ENCODE data around the gene SWSAP1.
"Not testable (repeated sequence)": the region's sequence is repeated elsewhere in the genome, so short reads cannot be mapped to it uniquely, and the experiment has no call there.

Gene SWSAP1

DNA sequence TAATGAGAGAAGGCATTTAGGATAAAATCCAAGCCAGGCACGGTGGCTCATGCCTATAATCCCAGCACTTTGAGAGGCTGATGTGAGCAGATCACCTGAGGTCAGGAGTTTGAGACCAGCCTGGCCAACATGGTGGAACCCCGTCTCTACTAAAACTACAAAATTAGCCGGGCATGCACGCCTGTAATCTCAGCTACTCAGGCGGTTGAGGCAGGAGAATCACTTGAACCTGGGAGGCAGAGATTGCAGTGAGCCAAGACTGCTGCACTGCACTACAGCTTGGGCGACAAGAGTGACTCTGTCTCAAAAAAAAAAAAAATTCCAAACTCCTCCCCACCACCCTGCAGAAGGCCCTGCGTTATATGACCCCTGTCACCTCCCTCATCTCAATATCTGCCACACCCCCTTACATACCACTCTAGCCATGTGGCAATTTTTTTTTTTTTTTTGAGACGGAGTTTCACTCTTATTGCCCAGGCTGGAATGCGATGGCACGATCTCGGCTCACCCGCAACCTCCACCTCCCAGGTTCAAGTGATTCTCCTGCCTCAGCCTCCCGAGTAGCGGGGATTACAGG, 4.9 kb downstream of the SWSAP1 start:
- DNase-seq: not testable (repeated sequence)

DNA sequence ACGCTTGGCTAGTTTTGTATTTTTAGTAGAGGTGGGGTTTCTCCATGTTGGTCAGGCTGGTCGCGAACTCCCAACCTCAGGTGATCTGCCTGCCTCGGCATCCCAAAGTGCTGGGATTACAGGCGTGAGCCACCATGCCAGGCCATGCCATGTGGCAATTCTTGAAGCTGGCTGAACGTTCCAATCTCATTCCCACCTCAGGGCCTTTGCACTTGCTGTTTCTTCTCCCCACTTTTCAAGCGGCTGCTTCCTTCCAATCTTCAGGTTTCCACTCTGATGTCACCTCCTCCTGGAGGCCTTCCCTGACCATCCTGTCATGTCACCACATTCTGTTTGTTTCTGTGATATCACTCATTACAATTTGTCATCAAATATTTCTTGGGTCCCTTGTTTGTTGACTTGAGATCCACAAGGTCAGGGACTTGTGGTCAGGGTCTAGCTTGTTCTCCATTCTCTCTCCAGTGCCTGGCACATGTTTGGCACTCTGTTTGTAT, 5.4 kb downstream of the SWSAP1 start:
- no peak for DNase-seq

DNA sequence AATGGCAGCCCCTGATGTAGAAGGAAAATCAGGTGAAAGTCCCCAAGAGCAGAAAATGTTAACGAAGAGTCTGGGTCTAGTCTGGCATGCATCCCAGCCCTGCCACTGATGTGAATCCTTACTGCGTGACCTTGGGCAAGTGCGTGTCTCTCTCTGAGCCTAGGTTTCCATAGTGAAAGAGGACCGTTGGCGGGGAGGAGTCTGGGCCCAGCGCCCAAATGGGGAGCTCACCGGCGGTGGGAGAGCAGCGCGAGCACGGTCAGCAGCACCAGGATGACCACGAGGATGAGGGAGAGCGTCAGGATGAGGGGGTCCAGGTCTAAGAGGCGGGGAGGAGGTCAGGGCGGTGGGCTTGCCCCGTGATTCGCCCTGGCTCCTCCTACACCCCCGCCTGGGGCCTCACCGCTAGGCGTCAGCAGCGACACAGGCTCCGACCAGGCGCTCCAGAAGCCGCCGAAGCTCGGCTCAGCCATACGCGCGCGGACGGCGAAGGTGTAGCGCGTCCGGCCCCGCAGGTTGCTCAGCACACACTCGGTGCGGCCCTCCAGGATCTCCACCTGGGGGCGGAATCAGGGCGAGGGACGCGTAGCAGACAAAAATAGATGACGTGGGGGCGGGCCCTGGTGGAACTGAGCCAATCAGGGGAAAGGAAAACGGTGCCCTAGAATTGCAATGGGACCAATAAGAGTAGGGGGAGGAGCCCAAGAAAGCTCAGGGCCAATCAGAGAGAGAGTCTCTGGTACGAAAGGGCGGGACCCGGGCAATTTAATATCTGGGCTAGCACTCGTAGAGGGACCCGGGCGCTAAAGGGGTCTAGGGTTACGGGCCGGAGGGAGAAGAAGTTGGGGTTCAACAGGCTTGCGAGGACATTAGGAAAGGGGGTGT, 6.4 kb downstream of the SWSAP1 start:
- DNase-seq: peak; percentile 98

DNA sequence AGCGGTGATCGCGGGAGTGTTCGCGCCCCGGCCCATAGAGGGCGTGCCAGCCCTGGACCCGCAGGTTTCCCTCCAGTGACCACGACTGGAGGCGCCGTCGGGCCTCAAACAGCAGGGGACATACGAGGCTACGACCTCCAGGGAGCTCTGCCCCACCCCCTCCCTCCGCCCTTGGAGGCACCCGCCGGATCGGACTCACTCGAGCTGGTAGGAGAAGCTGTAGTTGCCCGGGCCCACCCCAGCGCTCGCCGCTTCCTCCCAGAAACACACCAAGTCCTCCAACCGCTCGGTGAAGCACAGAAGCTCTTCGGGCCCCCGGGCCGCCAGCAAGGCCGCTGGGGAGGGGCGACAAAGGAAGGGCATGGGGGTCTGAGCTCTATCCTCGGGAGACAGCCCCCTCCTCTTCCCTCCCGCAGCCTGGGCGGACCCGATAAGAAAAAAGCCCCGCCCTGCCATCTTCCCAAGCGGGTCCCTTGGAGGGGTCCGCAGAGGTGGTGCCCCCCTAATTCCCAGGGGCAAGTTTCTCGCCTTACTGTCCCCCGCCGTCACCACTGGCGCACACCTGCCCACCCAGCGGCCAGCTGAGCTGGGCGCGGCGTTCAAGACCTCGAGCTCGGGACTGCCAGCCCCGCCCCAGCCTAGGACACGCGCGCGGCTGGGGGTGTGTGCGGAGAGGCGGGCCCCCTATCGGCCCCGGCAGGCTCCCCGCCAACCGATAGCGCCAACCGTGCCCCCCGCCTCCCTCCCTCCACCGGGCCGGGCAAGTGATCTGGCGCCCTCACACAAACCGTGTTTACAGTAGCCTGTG, 8.6 kb downstream of the SWSAP1 start:
- DNase-seq: peak; percentile 40

DNA sequence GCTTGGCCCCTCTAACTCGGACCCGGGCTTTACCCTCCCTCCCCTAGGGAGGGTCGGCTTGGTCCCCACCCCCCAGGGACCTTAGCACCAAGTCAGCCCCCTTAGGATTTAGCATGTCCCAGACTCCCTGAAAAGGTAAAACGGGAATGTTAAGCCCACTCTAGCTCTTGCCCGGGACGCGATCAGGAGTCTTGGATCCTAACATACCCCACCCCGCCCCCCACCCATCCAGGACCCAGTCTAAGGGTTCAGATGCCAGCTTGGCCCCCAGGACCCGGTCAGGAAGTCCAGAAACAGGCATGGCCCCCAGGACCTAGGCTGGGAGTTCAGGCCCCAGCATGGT, 9.2 kb downstream of the SWSAP1 start:
- no peak for DNase-seq

DNA sequence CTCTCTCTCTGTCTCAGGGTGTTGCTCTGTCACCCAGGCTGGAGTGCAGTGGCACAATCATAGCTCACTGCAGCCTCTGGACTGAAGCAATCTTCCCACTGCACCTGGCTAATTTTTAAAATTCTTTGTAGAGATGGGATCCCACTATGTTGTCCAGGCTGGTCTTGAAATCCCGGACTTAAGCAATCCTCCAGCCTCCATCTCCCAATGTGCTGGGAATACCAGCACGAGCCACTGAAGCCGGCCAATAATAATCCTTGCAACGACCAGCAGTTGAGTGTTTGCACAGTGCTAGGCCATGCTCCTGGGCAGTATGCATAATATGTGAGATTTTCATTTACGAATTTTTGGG, 10.3 kb downstream of the SWSAP1 start:
- DNase-seq: no peak

DNA sequence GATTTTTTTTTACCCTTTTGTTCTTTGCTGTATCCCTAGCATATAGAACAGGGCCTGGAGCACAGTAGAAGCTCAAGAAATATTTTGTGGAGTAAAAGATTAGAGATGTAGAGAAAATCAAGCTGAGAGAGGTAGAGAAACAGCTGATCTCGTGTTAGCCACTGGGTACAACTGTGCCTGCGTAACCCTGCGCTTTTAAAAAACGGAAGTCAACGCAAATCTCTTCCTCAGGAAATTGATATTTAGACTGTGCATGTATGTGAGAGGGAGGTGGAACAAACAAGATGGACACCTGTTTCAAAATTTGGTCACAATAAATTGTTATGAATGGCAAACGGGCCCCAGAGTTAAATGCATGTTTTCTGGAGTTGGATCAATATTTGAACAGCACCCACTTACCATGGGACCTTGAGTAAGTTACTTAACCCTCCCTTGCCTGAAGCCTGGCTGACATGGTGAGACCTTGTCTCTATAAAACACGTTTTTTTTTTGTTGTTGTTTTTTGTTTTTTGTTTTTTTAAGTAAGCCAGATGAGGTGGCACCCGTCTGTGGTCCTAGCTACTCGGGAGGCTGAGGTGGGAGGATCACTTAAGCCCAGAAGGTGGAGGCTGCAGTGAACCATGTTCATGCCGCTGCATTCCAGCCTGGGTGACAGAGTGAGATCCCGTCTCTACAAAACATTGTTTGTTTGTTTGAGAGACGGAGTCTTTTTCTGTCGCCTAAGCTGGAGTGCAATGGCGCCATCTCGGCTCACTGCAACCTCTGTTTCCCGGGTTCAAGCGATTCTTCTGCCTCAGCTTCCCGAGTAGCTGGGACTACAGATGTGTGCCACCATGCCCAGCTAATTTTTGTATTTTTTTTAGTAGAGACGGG, 12.9 kb downstream of the SWSAP1 start:
- DNase-seq: no peak

DNA sequence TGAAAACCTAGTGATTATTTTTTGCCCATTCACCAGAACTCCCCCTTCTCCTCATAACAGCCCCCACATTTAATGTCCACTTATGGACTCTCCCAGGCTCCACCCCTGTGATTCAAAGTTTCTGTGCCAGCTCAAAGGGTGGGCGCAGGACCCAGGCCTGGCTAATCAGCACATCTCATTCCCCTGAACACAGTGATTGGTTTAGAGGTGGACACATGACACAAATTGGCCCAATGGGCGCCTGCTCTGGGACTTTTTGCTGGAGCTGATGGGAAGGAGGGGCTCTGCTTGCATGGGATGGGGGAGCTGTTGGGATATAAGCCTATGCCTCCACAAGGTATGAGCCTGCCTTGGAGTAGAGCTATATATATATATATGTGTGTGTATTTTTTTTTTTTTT, 15.9 kb downstream of the SWSAP1 start:
- no peak for DNase-seq

DNA sequence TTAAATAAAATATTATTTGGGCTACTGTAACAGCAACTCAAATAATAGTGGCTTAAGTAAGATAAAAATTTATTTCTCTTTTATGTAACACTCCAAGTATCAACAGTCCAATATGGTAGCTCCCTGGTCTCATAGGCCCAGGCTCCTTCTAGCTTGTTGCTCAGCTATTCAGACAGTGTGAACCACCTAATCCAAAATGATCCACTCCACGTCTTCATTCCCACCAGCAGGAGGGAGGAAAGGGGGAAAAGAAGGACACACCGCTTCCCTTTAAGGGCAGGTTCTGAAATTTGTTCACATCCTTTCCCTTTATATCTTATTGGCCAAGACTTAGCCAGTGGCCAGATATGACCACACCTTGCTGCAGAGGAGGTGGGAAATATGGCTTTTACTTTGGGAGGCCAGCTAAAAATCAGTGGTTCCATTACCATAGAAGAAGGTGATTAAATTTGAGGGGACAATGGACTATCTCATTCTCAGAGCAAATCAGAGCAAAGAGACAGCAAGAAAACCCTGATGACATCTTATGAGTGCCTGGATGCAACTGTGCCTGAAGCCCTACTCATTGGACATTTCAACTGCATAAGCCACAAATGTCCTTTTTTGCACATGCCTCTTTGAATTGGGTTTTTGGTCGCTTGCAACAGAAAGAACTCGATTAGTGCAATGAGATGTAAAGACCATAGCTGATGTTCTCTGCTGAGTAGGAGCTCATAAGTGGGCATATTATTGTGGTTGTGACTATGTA, 16.6 kb downstream of the SWSAP1 start:
- no peak for DNase-seq

DNA sequence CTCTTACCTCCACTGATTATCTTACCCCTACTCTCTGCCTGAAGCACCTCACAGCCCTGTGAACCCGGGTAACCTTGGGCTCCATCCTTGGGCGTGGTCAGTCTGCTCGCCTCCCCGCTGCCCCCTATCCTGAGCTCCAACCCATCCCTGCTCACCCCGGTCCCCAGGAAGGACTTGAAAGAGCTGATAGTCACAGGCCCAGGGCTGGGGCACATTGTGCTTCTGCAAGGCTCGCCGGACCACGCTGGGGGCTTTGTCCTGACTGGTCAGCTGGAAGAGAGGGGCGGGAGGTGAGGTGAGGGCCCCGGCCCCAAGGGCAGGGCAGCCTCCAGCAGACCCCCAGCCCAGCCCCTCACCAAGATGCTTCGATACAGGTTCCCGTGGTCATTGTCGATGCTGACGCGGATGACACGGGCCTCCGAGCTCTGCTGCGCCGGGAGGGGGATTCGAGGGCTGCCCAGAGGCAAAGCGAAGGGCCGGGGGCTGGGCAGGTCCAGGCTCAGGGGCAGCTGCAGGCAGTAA, 22.7 kb downstream of the SWSAP1 start:
- DNase-seq: no peak

DNA sequence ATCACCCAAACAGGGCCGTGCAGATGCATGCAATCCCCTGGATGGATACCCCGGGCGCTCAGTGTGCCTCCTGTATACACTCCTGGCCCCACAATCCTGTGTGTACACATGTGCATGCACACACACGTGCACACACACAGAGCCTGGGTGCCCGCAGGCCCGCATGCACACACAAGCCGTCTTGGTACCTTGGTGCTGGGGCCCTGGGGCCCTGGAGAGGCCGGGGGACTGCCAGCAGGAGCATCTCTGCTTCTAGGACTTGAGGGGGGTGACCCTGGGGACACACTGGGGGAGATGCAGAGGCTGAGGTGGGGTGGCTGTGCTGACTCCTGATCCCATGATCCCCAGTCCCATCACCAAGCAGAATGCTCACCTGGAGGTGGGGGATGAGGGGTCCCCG, 25.2 kb downstream of the SWSAP1 start:
- DNase-seq: no peak

DNA sequence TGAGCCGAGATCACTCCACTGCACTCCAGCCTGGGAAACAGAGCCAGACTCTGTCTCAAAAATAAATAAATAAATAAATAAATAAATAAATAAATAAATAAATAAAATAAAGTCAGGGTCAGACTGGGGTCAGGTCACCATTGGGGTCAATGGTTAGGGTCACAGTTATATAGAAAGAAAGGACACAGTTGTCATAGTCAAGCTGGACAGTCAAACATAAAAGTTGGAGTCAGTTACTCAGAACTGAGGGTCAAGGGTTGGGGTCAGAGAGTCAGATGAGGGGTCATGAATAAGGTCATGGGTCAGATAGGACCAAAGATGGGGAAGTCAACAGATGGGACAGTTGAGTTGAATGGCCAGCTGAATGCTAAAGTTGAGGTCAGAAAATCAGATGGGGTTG, 26.3 kb downstream of the SWSAP1 start:
- DNase-seq: no peak

DNA sequence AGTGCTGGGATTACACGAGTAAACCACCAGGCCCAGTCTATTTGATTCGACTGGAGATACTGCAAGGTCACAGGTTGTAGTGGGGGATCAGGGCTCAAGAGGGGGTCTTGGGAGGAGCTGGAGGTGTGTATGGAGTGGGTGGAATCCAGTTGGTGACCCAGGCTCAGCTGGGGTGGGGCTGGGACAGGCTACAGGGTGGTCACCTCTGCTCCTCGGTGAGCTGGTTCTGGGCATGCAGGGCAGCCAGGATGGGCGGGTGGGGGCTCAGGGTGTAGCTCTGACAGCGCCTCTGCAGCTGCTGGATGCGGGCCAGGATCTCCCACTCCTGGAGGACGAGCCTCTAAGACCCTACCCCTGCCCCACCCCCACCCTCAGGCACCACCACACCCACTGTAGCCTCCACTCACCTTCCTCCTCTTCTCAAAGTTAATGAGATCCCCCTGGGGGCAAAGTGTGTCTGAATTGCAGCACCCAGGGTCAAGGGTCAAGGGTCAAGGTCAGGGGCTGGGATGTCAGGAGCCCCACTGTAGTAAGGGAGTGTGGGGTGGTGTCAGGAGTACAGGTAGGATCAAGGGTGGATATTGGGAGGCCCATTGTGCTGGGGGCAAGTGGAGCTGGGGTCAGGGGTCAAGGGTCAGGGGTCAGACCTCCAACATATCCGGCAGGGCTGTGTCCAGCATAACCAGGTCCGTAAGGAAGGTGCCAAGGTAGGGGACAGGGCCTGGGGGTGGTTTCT, 27.5 kb downstream of the SWSAP1 start:
- no peak for DNase-seq

DNA sequence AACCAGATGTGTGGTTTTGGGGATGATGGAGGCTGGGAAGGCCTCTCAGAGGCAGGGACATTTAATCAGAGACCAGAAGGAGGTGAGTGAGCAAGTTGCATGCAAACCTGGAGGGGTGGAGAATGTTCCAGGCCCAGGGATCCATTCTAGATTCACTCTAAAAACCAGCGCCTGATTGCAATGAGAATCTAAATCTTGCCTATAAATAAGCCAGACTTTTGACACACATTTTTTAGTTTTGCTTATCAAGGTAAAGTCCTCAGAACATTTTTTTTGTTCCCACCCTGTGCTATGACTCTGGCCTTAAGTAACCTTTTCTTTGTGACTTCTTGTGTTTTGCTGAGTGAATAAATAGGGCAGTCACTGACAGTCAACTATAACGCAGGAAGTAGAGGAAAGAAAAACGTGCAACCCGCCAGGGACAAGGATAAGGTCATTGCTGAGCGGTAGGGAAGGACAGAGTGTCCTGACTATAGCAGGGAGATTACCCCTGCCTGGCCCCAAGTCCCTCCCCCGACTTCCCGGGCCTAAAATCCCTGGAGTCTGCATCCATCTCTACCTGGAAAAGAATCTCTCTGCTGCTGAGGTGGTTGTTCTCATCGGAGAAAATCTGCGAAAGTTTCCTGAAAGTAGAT, 30.2 kb downstream of the SWSAP1 start:
- no peak for DNase-seq

DNA sequence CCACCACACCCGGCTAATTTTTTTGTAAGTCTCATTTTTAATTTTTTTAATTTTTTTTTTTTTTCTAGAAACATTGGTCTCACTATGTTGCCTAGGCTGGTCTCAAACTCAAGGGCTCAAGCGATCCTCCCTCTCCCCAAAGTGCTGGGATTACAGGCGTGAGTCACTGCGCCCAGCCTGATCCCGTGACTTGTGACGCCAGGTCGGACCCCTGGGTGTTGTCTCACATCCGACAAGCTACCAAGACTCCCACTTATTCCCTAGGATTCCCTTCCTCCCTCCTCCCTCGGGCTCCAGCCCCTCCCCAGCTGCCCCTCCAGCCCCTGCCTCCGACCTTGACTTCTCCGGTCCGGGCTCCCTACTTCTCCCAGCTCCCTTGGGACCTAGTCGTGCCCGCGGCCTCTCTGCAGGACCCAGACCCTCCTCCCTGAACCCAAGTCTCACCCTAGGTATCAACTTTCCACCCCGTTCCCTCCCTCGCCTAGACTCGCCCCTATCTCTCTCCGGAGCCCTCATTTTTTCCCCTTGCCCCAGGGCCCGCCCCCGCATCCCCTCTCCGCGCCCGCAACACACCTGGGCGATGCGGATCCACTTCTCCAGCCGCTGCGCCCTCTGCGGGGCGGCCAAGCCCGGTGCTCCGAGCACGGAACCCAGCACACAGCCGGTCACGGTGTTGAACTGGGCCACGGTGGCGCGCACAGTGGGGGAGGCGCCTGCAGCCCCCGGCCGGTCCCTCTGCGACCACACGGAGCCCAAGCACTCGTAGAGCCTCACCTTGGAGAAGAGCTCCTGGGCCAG, 31.6 kb downstream of the SWSAP1 start:
- DNase-seq: no peak

DNA sequence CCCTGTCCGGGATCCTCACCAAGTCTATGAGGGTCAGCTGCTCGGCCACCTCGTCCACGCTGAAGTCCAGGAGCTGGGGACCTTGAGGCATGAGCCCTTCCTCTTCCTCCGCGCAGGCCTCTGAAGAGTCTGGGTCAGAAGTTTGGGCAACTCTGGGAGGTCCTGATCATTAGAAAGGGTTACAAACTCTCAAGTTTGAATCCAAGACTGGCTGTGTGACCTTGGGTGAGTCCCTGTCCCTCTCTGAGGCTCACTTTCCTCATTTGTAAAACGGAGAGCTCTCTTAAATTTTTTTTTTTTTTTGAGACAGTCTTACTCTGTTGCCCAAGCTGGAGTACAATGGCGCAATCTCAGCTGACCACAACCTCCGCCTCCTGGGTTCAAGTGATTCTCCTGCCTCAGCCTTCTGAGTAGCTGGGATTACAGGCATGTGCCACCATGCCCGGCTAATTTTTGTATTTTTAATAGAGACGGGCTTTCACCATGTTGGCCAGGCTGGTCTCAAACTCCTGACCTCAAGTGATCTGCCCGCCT, 32.3 kb downstream of the SWSAP1 start:
- not testable (repeated sequence) for DNase-seq

DNA sequence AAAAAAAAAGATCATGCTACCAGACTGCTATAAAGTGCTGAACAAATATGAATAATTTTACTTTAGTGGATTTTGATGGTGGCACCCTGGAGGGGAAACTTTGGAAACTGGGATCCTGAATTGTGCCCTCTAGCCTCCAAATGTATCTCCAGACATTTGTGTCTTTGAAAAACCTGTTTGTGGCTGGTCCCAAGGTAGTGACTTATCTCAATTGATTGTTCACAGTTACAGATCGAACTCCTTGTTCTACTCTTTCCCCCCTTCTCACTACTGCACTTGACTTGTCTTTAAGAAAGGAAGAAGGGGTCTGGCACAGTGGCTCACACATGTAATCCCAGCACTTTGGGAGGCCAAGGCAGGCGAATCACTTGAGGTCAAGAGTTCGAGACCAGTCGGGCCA, 34.1 kb downstream of the SWSAP1 start:
- no peak for DNase-seq

DNA sequence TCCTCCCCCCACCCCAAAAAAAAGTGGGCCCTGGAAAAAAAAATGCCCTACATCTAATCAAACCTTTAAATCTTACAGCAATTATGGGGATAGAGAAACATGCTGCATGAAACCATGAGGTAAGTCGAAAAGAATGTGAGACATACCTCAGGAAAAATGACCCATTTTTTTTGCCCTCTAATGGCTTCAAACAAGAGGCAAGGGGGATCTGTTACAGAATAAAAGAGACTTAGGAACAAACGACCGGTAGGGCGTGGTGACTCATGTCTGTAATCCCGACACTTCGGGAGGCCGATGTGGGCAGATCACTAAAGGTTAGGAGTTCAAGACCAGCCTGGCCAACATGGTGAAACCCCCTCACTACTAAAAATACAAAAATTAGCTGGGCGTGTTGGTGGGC, 36.2 kb downstream of the SWSAP1 start:
- DNase-seq: peak; percentile 34

DNA sequence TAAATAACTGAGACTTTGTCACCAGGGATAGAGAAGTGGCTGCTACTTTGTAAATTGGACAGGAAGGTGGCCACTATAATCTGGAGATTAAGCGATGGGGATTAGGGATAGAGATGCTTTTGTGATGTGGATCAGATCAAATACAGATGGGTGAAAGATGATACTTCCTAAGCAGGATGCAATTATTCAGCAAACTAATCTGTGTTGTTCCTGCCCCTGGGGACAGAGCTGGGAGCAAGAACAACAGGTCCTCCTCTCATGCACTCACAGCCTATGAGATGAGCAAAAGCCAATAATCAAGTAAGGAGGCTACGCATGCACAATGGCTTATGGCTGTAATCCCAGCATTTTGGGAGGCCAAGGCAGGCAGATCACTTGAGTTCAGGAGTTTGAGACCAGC, 40.1 kb downstream of the SWSAP1 start:
- DNase-seq: no peak

All from HCEC 1CT (cell line).